NCI-H446 treated with DMSO at 0.1 percent for 48 hours (cell line): ENCODE results near the gene NUDC.

ENCODE experiments used
- DNase-seq: peaks from one replicate; lab custom pipeline; 2025; lab: John Stamatoyannopoulos, UW

NUDC gene

GRCh38 chr1:26951216-26951615, 29.7 kb downstream of the NUDC start:
- DNase-seq, result no peak

GRCh38 chr1:26951821-26952497, 30.4 kb downstream of the NUDC start:
- no peak for DNase-seq

GRCh38 chr1:26953374-26953773, 31.8 kb downstream of the NUDC start:
- DNase-seq, result no peak

GRCh38 chr1:26956321-26956720, 34.8 kb downstream of the NUDC start:
- no peak for DNase-seq

- no peak for DNase-seq
These were observed 35.8 kb downstream of the NUDC start for GRCh38 chr1:26957306-26957705.

- no peak for DNase-seq
These were observed 37.7 kb downstream of the NUDC start for GRCh38 chr1:26959270-26959669.

- no peak for DNase-seq
These were observed 38.4 kb downstream of the NUDC start, which contains the start of gene KDF1 for GRCh38 chr1:26959722-26960624. KDF1 (minus strand) TSS chr1:26960468; CDS start chr1:26952380, 8,088 bp downstream.

GRCh38 chr1:26960625-26960966, 39.1 kb downstream of the NUDC start:
- no peak for DNase-seq

- no peak for DNase-seq
These were observed 40.3 kb downstream of the NUDC start for GRCh38 chr1:26961826-26962225.

GRCh38 chr1:26965213-26965612, 43.7 kb downstream of the NUDC start:
- no peak for DNase-seq

GRCh38 chr1:26965628-26966027, 44.1 kb downstream of the NUDC start:
- no peak for DNase-seq

- DNase-seq, result no peak
These were observed 49.3 kb downstream of the NUDC start for GRCh38 chr1:26970810-26971209.

- no peak for DNase-seq
These were observed 50.0 kb downstream of the NUDC start for GRCh38 chr1:26971590-26971989.

- DNase-seq, result no peak
These were observed 50.8 kb downstream of the NUDC start for GRCh38 chr1:26972390-26972789.

- no peak for DNase-seq
These were observed 51.3 kb downstream of the NUDC start for GRCh38 chr1:26972821-26973220.

- DNase-seq, result no peak
These were observed 55.3 kb downstream of the NUDC start for GRCh38 chr1:26976621-26977510.

- no peak for DNase-seq
These were observed 57.4 kb downstream of the NUDC start for GRCh38 chr1:26978901-26979300.

- no peak for DNase-seq
These were observed 59.8 kb downstream of the NUDC start for GRCh38 chr1:26981146-26981846.

- no peak for DNase-seq
These were observed 62.3 kb downstream of the NUDC start for GRCh38 chr1:26983863-26984262.

- DNase-seq, result no peak
These were observed 62.7 kb downstream of the NUDC start for GRCh38 chr1:26984291-26984690.

GRCh38 chr1:26986658-26987057, 65.1 kb downstream of the NUDC start:
- DNase-seq, result no peak
